HepG2 (cell line): ENCODE results near the gene CDT1. TPM values are rescaled to one million over a fixed set of nuclear protein-coding genes. Genes with fewer than 3 reads are reported as not detected.

Experiments used
- FOSL1 ChIP-seq: sonication (generic); formaldehyde crosslinking; IDR thresholded peaks from 2 replicates; pipeline ENCODE4 v1.9.0; 2021; ENCODE audit warnings: missing genetic modification reagents, borderline replicate concordance
- FOXC1 ChIP-seq: sonication (generic); formaldehyde crosslinking; IDR thresholded peaks from 2 replicates; pipeline ENCODE4 v1.8.0; 2022; ENCODE audit warnings: mild to moderate bottlenecking, missing genetic modification reagents, borderline replicate concordance
- HNRNPL ChIP-seq: fragments of 200-400 bp; formaldehyde crosslinking; IDR thresholded peaks from 2 replicates; pipeline ENCODE4 v1.6.1; 2017; ENCODE audit warnings: mild to moderate bottlenecking, low read depth, low read length
- HOXA5 ChIP-seq: sonication (generic); formaldehyde crosslinking; IDR thresholded peaks from 2 replicates; pipeline ENCODE4 v1.4.0; 2020; ENCODE audit warnings: missing genetic modification reagents
- JDP2 ChIP-seq: sonication (generic); formaldehyde crosslinking; IDR thresholded peaks from 2 replicates; pipeline ENCODE4 v1.8.1; 2022; ENCODE audit warnings: missing genetic modification reagents, borderline replicate concordance
- MTA3 ChIP-seq: sonication (generic); formaldehyde crosslinking; IDR thresholded peaks from 2 replicates; pipeline ENCODE4 v1.4.0; 2020; ENCODE audit warnings: missing genetic modification reagents
- MYC ChIP-seq: sonication (generic); formaldehyde crosslinking; IDR thresholded peaks from 2 replicates; pipeline ENCODE4 v1.9.0; 2021; ENCODE audit warnings: missing genetic modification reagents, borderline replicate concordance
- SAFB2 ChIP-seq: sonication (generic); formaldehyde crosslinking; IDR thresholded peaks from 2 replicates; pipeline ENCODE4 v1.5.1; 2020; ENCODE audit warnings: missing genetic modification reagents, low read depth, mild to moderate bottlenecking, borderline replicate concordance
- SATB2 ChIP-seq: sonication (generic); formaldehyde crosslinking; IDR thresholded peaks from 2 replicates; pipeline ENCODE4 v1.5.0; 2020; ENCODE audit warnings: missing genetic modification reagents
- SMAD1 ChIP-seq: sonication (generic); formaldehyde crosslinking; IDR thresholded peaks from 2 replicates; pipeline ENCODE4 v1.4.0; 2020; ENCODE audit warnings: missing genetic modification reagents, low read depth, mild to moderate bottlenecking, borderline replicate concordance
- SMARCC2 ChIP-seq: fragments of 450-650 bp; IDR thresholded peaks from 2 replicates; pipeline ENCODE4 v1.6.1; 2017; ENCODE audit warnings: antibody characterized with exemption, mild to moderate bottlenecking
- SOX5 ChIP-seq: IDR thresholded peaks from 2 replicates; pipeline ENCODE4 v1.6.1; 2016; ENCODE audit warnings: borderline replicate concordance
- STAT5B ChIP-seq: sonication (generic); formaldehyde crosslinking; IDR thresholded peaks from 2 replicates; pipeline ENCODE4 v1.4.0; 2020; ENCODE audit warnings: missing genetic modification reagents
- TCF7L2 ChIP-seq: IDR thresholded peaks from 2 replicates; pipeline ENCODE4 v1.6.1; 2011; ENCODE audit warnings: mild to moderate bottlenecking, low read depth, low read length, moderate library complexity
- ZNF446 ChIP-seq: sonication (generic); formaldehyde crosslinking; IDR thresholded peaks from 2 replicates; pipeline ENCODE4 v1.5.0; 2020; ENCODE audit warnings: mild to moderate bottlenecking, missing genetic modification reagents
- ZNF574 ChIP-seq: sonication (generic); formaldehyde crosslinking; IDR thresholded peaks from 2 replicates; pipeline ENCODE4 v1.4.0; 2020; ENCODE audit warnings: missing genetic modification reagents
- ZNF615 ChIP-seq: sonication (generic); formaldehyde crosslinking; IDR thresholded peaks from 2 replicates; pipeline ENCODE4 v1.5.0; 2020; ENCODE audit warnings: mild to moderate bottlenecking, missing genetic modification reagents, borderline replicate concordance
- ZNF737 ChIP-seq: sonication (generic); formaldehyde crosslinking; IDR thresholded peaks from 2 replicates; pipeline ENCODE4 v1.5.0; 2020; ENCODE audit warnings: missing genetic modification reagents, mild to moderate bottlenecking, borderline replicate concordance
- ZNF749 ChIP-seq: sonication (generic); formaldehyde crosslinking; IDR thresholded peaks from 2 replicates; pipeline ENCODE4 v1.8.0; 2022; ENCODE audit warnings: mild to moderate bottlenecking, missing genetic modification reagents, moderate library complexity, borderline replicate concordance
- ZNF83 ChIP-seq: sonication (generic); formaldehyde crosslinking; IDR thresholded peaks from 2 replicates; pipeline ENCODE4 v1.4.0; 2020; ENCODE audit warnings: missing genetic modification reagents, mild to moderate bottlenecking, borderline replicate concordance
- polyA plus RNA-seq, 8 experiments: library from polyadenylated mRNA; depleted of rRNA in 3 of 8; stranded (reverse) in 7 of 8; unstranded in 1 of 8; fragments of >200 nt; fragmentation: Illumina TruSeq in 4 of 8; extraction: Trizol in 4 of 8; gene quantifications; 2 replicates each; pipeline versions ENCODE4 v1.2.1 to v1.2.3, GENCODE V29; 2011 to 2016; ENCODE audit warnings: low read depth in 4 of 8, missing spikeins in 1 of 8, mixed read lengths in 1 of 8; ENCODE audit not compliant: insufficient read depth in 1 of 8
- total RNA-seq, 5 experiments: library from RNA; depleted of rRNA; stranded (reverse); fragments of >200 nt; fragmentation: Illumina TruSeq; extraction: Trizol; gene quantifications; 2 replicates each; pipeline ENCODE4 v1.2.3, GENCODE V29; 2016; ENCODE audit warnings: low read depth in 1 of 5
- TF ChIP-seq, protein P1 (sequence below): sonication (generic); formaldehyde crosslinking; IDR thresholded peaks from 2 replicates; pipeline ENCODE4 v1.8.0; 2022; ENCODE audit warnings: low read depth, missing genetic modification reagents
- TF ChIP-seq, protein P2 (sequence below): sonication (generic); formaldehyde crosslinking; IDR thresholded peaks from 2 replicates; pipeline ENCODE4 v1.4.0; 2020; ENCODE audit warnings: low read depth, missing genetic modification reagents
- TF ChIP-seq, protein P3 (sequence below): sonication (generic); formaldehyde crosslinking; IDR thresholded peaks from 2 replicates; pipeline ENCODE4 v1.9.0; 2021; ENCODE audit warnings: missing genetic modification reagents, mild to moderate bottlenecking, borderline replicate concordance

CDT1 gene
- total and polyA plus RNA-seq, 2 of the 13 experiments (the other 11 are each of a cell fraction or from before 2014, with no cell fraction given), result 23.1 to 23.8 TPM

DNA sequence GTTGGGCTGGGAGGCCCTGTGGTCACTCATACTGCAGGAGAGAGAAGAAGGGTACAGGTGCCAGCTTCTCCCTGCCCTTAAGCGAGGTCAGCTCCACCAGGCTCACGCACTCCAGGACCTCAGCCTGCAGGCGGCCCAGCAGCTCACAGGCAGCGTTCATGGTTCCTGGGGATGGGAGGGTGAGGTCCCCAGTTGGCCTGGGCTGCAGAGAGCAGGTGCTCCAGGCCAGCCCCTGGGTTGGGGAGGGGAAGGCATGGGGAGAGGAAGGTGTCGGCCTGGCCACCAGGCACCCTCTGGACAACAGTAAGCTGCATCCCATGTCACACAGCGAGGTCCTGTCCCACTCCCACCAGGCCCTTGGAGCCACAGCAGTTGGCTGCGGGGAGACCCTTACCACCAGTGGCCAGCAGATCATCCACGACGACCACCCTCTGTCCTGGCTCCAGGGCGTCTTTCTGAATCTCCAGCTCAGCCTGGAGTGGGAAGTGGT, 6.1 kb downstream of the CDT1 start (continued):
- TF ChIP-seq SMARCC2 (no peak), TCF7L2 (no peak), SAFB2 (CRISPR knock-in tag) (no peak), ZNF749 (CRISPR knock-in tag) (no peak), MYC (CRISPR knock-in tag) (no peak), HOXA5 (no peak), SOX5 (CRISPR knock-in tag) (no peak), FOXC1 (no peak), SMAD1 (CRISPR knock-in tag) (no peak), ZNF574 (CRISPR knock-in tag) (no peak), JDP2 (CRISPR knock-in tag) (no peak), MTA3 (no peak), SATB2 (CRISPR knock-in tag) (no peak), STAT5B (CRISPR knock-in tag) (no peak), FOSL1 (CRISPR knock-in tag) (no peak), ZNF446 (no peak), ZNF737 (CRISPR knock-in tag) (no peak), ZNF615 (CRISPR knock-in tag) (no peak), HNRNPL (no peak; the same call in 1 of the 2 replicates), ZNF83 (no peak)
- TF ChIP-seq, protein P1, sequence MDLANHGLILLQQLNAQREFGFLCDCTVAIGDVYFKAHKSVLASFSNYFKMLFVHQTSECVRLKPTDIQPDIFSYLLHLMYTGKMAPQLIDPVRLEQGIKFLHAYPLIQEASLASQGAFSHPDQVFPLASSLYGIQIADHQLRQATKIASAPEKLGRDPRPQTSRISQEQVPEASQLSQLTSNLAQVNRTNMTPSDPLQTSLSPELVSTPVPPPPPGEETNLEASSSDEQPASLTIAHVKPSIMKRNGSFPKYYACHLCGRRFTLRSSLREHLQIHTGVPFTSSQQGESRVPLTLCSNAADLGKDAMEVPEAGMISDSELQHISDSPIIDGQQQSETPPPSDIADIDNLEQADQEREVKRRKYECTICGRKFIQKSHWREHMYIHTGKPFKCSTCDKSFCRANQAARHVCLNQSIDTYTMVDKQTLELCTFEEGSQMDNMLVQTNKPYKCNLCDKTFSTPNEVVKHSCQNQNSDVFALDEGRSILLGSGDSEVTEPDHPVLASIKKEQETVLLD (CRISPR knock-in tag), result no peak
- TF ChIP-seq, protein P2, sequence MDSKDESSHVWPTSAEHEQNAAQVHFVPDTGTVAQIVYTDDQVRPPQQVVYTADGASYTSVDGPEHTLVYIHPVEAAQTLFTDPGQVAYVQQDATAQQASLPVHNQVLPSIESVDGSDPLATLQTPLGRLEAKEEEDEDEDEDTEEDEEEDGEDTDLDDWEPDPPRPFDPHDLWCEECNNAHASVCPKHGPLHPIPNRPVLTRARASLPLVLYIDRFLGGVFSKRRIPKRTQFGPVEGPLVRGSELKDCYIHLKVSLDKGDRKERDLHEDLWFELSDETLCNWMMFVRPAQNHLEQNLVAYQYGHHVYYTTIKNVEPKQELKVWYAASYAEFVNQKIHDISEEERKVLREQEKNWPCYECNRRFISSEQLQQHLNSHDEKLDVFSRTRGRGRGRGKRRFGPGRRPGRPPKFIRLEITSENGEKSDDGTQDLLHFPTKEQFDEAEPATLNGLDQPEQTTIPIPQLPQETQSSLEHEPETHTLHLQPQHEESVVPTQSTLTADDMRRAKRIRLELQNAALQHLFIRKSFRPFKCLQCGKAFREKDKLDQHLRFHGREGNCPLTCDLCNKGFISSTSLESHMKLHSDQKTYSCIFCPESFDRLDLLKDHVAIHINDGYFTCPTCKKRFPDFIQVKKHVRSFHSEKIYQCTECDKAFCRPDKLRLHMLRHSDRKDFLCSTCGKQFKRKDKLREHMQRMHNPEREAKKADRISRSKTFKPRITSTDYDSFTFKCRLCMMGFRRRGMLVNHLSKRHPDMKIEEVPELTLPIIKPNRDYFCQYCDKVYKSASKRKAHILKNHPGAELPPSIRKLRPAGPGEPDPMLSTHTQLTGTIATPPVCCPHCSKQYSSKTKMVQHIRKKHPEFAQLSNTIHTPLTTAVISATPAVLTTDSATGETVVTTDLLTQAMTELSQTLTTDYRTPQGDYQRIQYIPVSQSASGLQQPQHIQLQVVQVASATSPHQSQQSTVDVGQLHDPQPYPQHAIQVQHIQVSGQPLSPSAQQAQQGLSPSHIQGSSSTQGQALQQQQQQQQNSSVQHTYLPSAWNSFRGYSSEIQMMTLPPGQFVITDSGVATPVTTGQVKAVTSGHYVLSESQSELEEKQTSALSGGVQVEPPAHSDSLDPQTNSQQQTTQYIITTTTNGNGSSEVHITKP, result no peak
- TF ChIP-seq, protein P3, sequence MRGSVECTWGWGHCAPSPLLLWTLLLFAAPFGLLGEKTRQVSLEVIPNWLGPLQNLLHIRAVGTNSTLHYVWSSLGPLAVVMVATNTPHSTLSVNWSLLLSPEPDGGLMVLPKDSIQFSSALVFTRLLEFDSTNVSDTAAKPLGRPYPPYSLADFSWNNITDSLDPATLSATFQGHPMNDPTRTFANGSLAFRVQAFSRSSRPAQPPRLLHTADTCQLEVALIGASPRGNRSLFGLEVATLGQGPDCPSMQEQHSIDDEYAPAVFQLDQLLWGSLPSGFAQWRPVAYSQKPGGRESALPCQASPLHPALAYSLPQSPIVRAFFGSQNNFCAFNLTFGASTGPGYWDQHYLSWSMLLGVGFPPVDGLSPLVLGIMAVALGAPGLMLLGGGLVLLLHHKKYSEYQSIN, result no peak
